ENCODE measurements around the gene ZYX. TPM values are rescaled to one million over a fixed set of nuclear protein-coding genes. Genes with fewer than 3 reads are reported as not detected.

The ZYX gene
- total and polyA plus RNA-seq, 2 of the 13 experiments (the other 11 are each of a cell fraction or from before 2014, with no cell fraction given) = 9.9 to 13.7 TPM

GRCh38 chr7:143393267-143394041, 12.3 kb downstream of the ZYX start (continued):
- TF ChIP-seq FOXP4 (CRISPR knock-in tag; IDR thresholded peaks at IDR 0.05) (peak; percentile 44; the same call in 1 of the 2 replicates), ZNF784 (CRISPR knock-in tag; IDR thresholded peaks at IDR 0.05; ENCODE audit: borderline replicate concordance) (peak; percentile 49; the same call in 1 of the 2 replicates), SP4 (CRISPR knock-in tag; IDR thresholded peaks at IDR 0.05) (peak; percentile 46; the same call in 1 of the 2 replicates), PRDM10 (CRISPR knock-in tag; IDR thresholded peaks at IDR 0.05; ENCODE audit: low read depth) (0 out of 2 replicates have a peak, but pooled peaks have one; percentile 27), TBL1XR1 (IDR thresholded peaks at IDR 0.05; ENCODE audit: borderline replicate concordance, low read length, partially characterized antibody) (no peak), HDAC2 (CRISPR knock-in tag; IDR thresholded peaks at IDR 0.05) (peak; percentile 92; the same call in 1 of the 2 replicates), ZBTB10 (CRISPR knock-in tag; IDR thresholded peaks at IDR 0.05; ENCODE audit: borderline replicate concordance) (peak; percentile 40; the same call in 1 of the 2 replicates), ZGPAT (CRISPR knock-in tag; IDR thresholded peaks at IDR 0.05) (peak; percentile 79; the same call in 1 of the 2 replicates), HNF1A (IDR thresholded peaks at IDR 0.05; ENCODE audit: low read depth) (no peak), HNF1A (CRISPR knock-in tag; IDR thresholded peaks at IDR 0.05; ENCODE audit: borderline replicate concordance) (peak; percentile 58), RBM22 (optimal IDR thresholded peaks at IDR 0.05; ENCODE audit: low read length) (peak; percentile 56)

Measured in HepG2 (cell line).